GM12874 (cell line): Measurements from ENCODE around the gene RANBP17.

Experiments used
- CTCF ChIP-seq: IDR thresholded peaks from 2 replicates; pipeline ENCODE4 v1.5.1; 2011; ENCODE audit warnings: low read depth, mild to moderate bottlenecking, control low read depth, low read length, moderate library complexity; ENCODE audit not compliant: insufficient read depth

RANBP17 gene

DNA sequence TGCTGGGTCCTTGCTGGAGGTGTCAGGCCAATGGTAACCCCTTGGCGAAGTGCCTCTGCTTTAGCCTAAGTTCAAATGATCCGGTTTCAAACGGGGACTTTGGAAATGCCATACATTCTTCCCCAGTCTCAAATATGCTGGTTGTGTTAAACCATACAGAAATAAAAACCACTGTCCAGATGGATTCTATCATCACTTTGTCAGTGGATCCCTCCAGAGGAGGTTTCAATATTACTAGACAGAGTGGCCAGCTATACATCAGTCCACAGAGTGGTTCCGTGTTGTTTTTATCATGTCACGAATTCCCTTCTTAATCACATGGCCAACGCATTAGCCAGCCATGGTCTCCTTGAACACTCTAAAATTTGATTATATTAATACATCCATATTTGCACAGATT lies 7.3 kb upstream of the RANBP17 start:
- TF ChIP-seq CTCF = no peak

GRCh38 chr5:170857066-170857465 lies 4.8 kb upstream of the RANBP17 start:
- no peak for TF ChIP-seq CTCF

GRCh38 chr5:170860415-170860814 lies 1.4 kb upstream of the RANBP17 start:
- TF ChIP-seq CTCF = no peak

- TF ChIP-seq CTCF = no peak
Observed at GRCh38 chr5:170860818-170861666, 776 bp upstream of the RANBP17 start.

DNA sequence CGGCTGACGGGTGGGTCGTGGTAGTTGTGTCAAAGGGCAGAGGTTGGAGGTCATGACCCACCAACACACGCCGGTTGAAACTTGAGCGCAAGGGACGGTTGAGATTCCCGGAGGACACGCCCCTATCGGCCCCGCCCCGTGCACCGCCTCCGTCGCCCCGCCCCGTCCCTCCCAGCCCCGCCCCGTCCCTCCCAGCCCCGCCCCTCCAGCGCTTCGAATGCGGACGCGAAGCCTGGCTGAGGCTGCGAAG lies 226 bp upstream of the RANBP17 start:
- TF ChIP-seq CTCF = no peak

- TF ChIP-seq CTCF = no peak
Observed at GRCh38 chr5:170863646-170864045, 1.8 kb downstream of the RANBP17 start.

GRCh38 chr5:170865622-170866021 lies 3.8 kb downstream of the RANBP17 start:
- no peak for TF ChIP-seq CTCF

DNA sequence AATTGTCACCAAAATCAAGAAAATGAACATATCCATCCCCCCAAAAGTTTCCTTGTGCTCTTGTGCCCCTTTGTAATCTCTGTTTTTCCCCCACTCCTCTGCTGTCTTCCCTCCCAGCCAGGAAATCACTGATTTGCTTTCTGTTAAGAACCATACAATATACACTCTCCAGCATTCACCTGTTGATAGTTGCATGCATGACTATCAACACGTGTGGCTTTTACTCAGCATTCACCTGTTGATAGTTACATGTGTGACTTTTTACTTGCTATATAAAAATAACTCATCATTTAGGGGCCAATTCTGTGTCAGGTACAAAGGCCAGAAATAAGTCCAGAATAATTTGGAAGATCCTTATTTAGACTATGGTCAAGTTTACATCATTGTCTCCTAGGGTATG lies 6.0 kb downstream of the RANBP17 start:
- TF ChIP-seq CTCF = no peak
